ENCODE data around the gene PLEKHJ1. TPM values are rescaled to one million over a fixed set of nuclear protein-coding genes. Genes with fewer than 3 reads are reported as not detected.

Gene PLEKHJ1
- total RNA-seq, 2 experiments from 2014 or later: 69.8 to 71.3 TPM

DNA sequence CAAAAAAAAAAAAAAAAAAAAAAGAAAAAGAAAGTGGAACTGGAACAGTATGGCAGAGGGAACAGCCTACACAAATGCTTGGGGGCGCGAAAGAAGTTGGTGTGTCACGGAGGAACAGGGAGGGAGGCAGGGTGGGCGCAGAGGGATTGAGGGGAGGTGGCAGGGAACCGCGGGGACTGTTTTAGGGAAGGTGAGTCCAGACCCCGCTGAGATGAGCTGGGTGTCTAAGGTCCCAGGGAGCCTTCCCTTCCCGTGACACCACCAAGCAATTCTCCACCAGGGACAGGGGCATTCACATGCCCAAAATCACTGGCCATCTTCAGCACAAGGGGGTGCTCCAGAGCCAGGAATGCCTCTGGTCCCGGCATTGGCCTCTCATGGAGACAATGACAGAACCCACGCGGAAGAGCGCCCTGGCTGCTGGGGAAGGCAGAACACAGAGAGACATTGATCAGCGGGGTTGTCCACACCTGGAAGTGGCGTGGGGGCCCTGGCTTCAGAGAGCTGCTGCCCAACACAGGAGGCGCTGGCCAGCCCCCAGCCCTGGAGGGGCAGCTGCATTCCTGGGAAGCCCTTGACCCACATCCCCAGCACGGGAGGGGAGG lies 38.9 kb upstream of the PLEKHJ1 start:
- Mint-ChIP-seq H3K27me3 (no peaks in the 10 kb centered on the region), H3K4me3 (no peak overlapping the region), H3K4me1 (peaks cover 26% of the 10 kb centered on the region), H3K36me3 (peaks cover 23% of the 10 kb centered on the region), H3K9me3 (no peaks in the 10 kb centered on the region), H3K27ac (peak overlapping the region; percentile 24)
- POLR2A ChIA-PET: interaction anchor here (0.6 to 7.3 kb wide), 5 partner anchors 9 to 39 kb away, joined by 3 to 71 read pairs (median 4); partner anchors contain the start of gene PLEKHJ1
- no peak for ATAC-seq (ENCODE audit: low read depth)
- peak; percentile 65 for DNase-seq

DNA sequence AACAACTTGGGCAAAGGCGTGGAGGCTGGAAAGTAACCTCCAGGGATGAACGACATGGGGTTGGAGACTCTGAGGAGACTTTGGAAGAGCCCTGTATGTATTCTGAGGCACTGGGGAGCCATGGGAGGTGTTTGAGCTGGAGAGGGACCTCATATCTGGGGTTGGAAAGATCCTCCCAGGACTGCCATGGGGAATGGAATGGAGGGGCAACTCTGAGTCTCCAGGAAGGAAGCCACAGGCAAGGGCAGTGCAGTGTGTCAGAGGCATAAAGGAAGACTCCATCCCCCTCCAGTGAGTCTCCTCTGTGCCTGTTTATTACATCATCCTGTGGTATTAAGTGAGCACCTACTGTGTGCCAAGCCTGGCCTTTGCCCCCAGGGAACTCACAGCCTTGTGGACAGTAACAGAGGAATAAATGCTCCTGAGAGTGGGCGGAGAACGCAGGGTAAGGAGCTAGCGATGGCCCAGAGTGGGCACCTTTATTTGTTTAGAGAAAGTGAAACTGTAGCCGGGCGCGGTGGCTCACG lies 38.1 kb upstream of the PLEKHJ1 start:
- peaks cover 26% of the 10 kb centered on the region for H3K4me1 Mint-ChIP-seq
- peak overlapping the region; percentile 92 for H3K27ac Mint-ChIP-seq
- DNase-seq (no peak), ATAC-seq (ENCODE audit: low read depth) (no peak)
- peak overlapping the region; percentile 80 for H3K4me3 Mint-ChIP-seq
- H3K36me3 Mint-ChIP-seq: peaks cover 25% of the 10 kb centered on the region
- POLR2A ChIA-PET: interaction anchor here (0.6 to 7.3 kb wide), 8 partner anchors 10 to 116 kb away, joined by 3 to 71 read pairs (median 4); partner anchors contain the start of gene PLEKHJ1
- no peaks in the 10 kb centered on the region for H3K27me3 Mint-ChIP-seq
- H3K9me3 Mint-ChIP-seq: no peaks in the 10 kb centered on the region

DNA sequence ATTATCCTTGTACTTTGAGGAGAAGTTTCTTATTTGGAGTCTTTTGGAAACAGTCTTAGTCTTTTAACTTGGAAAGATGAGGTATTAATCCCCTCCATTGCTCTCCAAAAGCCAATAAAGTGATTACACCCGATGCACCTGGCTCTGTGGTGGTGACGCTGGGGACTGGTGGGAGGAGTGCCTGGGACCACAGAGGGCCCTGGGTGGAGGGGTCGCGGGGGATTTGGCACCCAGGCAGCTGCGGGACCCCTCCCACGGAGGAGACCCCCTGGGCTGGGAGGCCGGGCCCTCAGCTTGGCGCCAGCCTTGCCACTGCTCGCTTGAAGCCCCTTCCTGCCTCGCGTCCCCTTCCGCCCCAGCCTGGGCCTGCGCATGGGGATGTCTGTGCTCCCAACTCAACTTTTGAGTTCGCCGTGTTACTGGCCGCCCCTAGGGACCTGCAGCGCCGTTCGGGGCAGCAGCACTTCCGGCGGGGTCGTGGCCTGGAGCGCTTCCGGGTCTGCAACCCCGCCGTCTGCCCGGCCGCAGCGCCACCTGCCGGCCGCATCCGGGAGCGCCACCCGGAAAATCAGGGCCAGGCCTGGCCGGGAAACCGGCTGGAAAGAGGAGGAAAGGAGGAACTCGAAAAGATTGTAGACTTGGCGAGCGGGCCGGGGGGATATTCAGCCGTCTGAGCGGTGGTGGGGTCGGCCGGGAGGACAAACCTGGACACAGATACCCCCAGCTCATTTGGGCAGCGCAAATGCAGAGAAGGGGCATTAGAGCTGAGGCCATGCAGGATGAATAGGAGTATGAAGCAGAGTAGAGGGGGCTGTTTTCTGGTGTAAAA lies 37.4 kb upstream of the PLEKHJ1 start:
- Mint-ChIP-seq H3K4me3 (peak overlapping the region; percentile 80), H3K36me3 (peaks cover 25% of the 10 kb centered on the region), H3K27ac (peak overlapping the region; percentile 92), H3K9me3 (no peaks in the 10 kb centered on the region), H3K4me1 (peaks cover 27% of the 10 kb centered on the region), H3K27me3 (no peaks in the 10 kb centered on the region)
- ATAC-seq (ENCODE audit: low read depth): peak; percentile 67
- POLR2A ChIA-PET: interaction anchor here (0.5 to 7.3 kb wide), 8 partner anchors 13 to 194 kb away, joined by 3 to 71 read pairs (median 4); partner anchors contain the start of genes AMH, JSRP1 and PLEKHJ1
- peak; percentile 92 for DNase-seq

DNA sequence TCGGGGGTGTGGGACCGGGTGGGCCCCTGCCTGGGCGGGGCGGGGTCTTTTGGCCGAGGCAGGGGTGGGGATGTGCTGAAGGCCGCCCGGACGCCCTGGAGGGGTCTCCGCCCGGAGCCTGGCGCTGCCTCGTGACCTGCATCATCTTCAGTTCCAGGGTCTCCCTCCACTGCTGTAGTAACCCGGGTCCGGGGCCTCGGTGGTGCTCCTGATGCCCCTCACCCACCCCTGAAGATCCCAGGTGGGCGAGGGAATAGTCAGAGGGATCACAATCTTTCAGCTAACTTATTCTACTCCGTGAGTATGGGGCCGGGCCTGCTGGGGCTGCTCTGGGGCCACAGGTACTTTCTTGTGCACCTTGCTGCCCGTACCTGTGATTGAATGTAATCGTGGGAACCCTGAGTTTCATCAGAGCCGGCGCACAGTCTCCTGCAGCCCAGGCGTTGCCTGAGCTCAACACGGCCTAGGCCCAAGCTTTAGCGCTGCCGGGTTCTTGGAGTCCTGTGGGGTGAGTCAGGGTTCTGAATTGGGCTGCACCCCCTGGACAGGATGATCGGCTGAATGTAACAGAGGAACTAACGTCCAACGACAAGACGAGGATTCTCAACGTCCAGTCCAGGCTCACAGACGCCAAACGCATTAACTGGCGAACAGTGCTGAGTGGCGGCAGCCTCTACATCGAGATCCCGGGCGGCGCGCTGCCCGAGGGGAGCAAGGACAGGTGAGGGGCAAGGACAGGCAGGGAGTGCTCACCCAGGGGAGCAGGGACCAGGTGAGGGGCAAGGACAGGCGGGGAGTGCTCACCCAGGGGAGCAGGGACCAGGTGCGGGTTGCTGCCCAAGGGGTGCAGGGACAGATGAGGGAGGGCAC lies 35.3 kb upstream of the PLEKHJ1 start:
- Mint-ChIP-seq H3K9me3 (no peaks in the 10 kb centered on the region), H3K4me3 (peak overlapping the region; percentile 90), H3K36me3 (peaks cover 25% of the 10 kb centered on the region), H3K27me3 (no peaks in the 10 kb centered on the region), H3K27ac (peak overlapping the region; percentile 88), H3K4me1 (peaks cover 34% of the 10 kb centered on the region)
- POLR2A ChIA-PET: interaction anchor here (0.6 to 7.3 kb wide), 13 partner anchors 10 to 764 kb away, joined by 3 to 71 read pairs (median 4); partner anchors contain the start of genes GADD45B, JSRP1, LSM7 and MBD3
- peak; percentile 0 for ATAC-seq (ENCODE audit: low read depth)
- peak; percentile 52 for DNase-seq

DNA sequence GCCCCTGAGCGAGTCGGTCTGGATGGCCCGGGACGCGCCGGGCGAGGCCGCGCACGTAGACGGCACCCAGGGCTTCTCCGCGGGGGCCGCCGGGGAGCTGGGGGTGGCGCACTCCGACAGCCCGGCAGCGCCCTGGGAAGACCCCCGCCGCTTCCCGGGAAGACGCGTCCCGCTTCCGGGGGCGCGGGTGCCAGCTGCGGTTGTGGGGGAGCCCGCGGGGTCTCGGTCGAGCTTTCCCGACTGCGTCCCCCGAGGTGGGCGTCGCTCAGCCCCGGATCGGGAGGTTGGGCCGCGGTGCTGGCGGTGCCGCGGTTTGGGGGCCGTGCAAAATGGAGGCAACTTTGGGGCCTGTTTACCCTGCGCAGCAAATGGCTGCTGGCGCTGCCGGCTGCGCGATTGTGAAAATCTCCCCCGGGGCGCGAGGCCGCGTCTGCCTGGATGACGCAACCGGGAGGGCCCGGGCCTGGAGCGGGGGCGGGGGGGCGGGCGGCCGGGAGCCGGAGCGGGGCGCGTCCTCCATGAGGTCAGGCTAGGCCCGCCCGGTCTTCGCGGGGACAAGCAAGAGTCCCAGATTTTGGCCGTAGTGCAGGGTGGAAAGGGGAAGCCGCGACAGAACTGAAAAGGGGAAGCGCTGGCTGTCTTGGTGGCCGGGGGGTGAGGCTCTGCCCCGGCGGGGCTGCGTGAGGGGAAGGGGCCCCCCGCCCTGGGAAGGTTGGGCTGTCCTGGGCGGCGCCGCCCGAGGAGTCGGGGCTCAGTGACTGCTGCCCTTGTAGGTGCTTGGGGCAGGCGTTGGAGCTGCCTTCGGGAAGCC lies 34.5 kb upstream of the PLEKHJ1 start:
- Mint-ChIP-seq H3K4me1 (peaks cover 36% of the 10 kb centered on the region), H3K27me3 (no peaks in the 10 kb centered on the region)

DNA sequence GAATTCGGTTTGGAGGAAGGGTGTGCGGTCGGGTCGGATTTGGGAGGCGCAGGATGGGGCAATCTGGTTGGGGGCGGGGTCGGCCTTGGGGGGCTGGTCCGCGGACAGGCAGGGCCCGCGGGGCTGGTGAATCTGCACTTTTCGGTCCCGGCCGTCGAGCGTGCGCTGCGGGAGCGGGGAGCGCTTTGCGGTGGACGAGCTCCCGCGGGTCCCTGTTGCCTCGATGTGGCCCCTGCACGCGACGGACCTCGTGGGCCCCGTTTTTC lies 34.0 kb upstream of the PLEKHJ1 start:
- H3K4me3 Mint-ChIP-seq: peak overlapping the region; percentile 90
- H3K4me1 Mint-ChIP-seq: peaks cover 35% of the 10 kb centered on the region
- POLR2A ChIA-PET: interaction anchor here (0.6 to 7.3 kb wide), 12 partner anchors 9 to 372 kb away, joined by 3 to 71 read pairs (median 5); partner anchors contain the start of genes AMH, AP3D1, GADD45B and JSRP1
- no peaks in the 10 kb centered on the region for H3K27me3 Mint-ChIP-seq
- DNase-seq: peak; percentile 59
- no peaks in the 10 kb centered on the region for H3K9me3 Mint-ChIP-seq
- ATAC-seq (ENCODE audit: low read depth): no peak
- H3K27ac Mint-ChIP-seq: peak overlapping the region; percentile 92
- H3K36me3 Mint-ChIP-seq: peaks cover 24% of the 10 kb centered on the region

More for the DNA sequence above, 34.5 kb upstream of the PLEKHJ1 start:
- Mint-ChIP-seq H3K4me3 (peak overlapping the region; percentile 90), H3K36me3 (peaks cover 25% of the 10 kb centered on the region), H3K27ac (peak overlapping the region; percentile 69), H3K9me3 (no peaks in the 10 kb centered on the region)
- peak; percentile 6 for ATAC-seq (ENCODE audit: low read depth)
- DNase-seq: peak; percentile 75
- POLR2A ChIA-PET: interaction anchor here (0.6 to 7.3 kb wide), 16 partner anchors 9 to 373 kb away, joined by 3 to 71 read pairs (median 4); partner anchors contain the start of genes AMH, AP3D1, GADD45B and JSRP1

DNA sequence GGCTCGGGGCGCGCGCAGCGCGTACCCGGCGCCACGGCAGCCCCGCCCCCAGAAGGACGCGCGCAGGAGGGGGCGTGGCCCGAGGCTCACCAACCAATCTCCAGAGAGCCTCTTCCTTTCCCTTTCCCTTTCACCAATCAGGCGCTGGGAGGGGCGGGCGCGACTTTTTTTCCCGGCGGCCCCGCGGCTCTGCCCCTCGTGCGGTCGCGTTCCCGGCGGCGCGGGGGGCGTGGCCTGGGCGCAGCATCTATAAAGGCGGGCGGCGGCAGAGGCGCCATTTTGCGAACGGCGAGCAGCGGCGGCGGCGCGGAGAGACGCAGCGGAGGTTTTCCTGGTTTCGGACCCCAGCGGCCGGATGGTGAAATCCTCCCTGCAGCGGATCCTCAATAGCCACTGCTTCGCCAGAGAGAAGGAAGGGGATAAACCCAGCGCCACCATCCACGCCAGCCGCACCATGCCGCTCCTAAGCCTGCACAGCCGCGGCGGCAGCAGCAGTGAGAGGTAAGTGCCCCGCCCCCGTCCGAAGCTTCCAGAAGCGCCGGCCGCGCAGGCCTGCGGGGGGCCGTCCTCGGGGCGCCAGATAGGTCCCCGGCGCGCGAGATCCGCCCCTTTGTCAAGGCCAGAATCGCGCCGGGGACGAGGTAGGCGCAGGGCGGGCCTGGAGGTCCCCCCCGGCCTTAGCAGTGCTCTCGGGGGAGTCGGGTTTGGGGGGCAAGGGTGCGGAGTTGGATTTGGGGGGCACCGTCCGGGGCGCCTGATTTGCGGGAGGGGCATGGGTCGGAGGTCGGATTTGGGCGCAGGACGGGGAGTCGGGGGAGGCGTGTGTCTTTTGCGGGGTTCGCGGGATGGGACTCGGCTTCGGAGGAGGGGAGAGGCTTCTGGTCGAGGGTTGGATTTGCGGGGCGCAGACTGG lies 33.4 kb upstream of the PLEKHJ1 start:
- Mint-ChIP-seq H3K9me3 (no peaks in the 10 kb centered on the region), H3K27me3 (no peaks in the 10 kb centered on the region), H3K36me3 (peaks cover 22% of the 10 kb centered on the region), H3K27ac (peak overlapping the region; percentile 92), H3K4me3 (peak overlapping the region; percentile 90), H3K4me1 (peaks cover 32% of the 10 kb centered on the region)
- ATAC-seq (ENCODE audit: low read depth) (peak; percentile 67), DNase-seq (peak; percentile 100)
- POLR2A ChIA-PET: interaction anchor here (0.9 to 7.3 kb wide), 10 partner anchors 8 to 207 kb away, joined by 3 to 71 read pairs (median 8); partner anchors contain the start of genes AMH, AP3D1, GADD45B and JSRP1

DNA sequence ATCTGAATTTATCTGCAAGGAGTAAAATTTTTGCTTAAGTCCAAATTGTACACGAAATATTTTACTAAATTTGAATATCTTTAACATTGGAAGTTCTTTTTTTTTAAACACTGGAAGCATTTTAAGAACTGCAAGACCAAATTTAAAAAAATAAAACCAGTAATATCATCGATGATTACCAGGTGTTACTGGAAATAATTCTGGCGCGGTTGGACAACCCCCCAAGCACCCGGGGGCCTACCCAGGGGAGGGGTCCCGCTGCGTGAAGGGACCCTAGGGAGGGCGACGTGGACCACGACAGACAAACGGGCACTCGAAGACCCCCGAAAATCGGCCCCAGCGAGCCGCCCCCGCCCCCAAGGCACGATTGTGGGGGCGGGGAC lies 32.7 kb upstream of the PLEKHJ1 start:
- H3K9me3 Mint-ChIP-seq: no peaks in the 10 kb centered on the region
- POLR2A ChIA-PET: interaction anchor here (1.7 to 7.3 kb wide), 3 partner anchors 10 to 30 kb away, joined by 10 to 71 read pairs (median 31); partner anchors contain the start of gene JSRP1
- no peaks in the 10 kb centered on the region for H3K27me3 Mint-ChIP-seq
- H3K4me1 Mint-ChIP-seq: peaks cover 26% of the 10 kb centered on the region
- peaks cover 15% of the 10 kb centered on the region for H3K36me3 Mint-ChIP-seq
- DNase-seq: no peak
- H3K4me3 Mint-ChIP-seq: peak overlapping the region; percentile 90
- H3K27ac Mint-ChIP-seq: peak overlapping the region; percentile 92
- no peak for ATAC-seq (ENCODE audit: low read depth)

DNA sequence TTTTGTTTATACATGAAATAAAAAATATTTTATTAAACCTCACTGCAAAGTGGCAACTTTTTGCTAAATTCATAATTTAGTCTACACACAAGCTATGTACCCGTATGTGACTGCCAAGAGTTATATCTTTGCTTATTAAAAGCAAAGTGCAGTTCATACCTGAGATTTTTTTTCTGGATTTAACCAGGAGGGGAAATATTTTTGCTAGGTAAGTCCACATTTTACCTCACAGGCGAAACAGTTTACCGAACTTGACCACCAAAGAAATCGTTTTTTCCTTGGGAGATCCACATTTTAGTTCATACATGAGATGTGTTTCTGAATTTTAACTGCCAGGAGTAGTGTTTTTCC lies 32.3 kb upstream of the PLEKHJ1 start:
- H3K27me3 Mint-ChIP-seq: no peaks in the 10 kb centered on the region

DNA sequence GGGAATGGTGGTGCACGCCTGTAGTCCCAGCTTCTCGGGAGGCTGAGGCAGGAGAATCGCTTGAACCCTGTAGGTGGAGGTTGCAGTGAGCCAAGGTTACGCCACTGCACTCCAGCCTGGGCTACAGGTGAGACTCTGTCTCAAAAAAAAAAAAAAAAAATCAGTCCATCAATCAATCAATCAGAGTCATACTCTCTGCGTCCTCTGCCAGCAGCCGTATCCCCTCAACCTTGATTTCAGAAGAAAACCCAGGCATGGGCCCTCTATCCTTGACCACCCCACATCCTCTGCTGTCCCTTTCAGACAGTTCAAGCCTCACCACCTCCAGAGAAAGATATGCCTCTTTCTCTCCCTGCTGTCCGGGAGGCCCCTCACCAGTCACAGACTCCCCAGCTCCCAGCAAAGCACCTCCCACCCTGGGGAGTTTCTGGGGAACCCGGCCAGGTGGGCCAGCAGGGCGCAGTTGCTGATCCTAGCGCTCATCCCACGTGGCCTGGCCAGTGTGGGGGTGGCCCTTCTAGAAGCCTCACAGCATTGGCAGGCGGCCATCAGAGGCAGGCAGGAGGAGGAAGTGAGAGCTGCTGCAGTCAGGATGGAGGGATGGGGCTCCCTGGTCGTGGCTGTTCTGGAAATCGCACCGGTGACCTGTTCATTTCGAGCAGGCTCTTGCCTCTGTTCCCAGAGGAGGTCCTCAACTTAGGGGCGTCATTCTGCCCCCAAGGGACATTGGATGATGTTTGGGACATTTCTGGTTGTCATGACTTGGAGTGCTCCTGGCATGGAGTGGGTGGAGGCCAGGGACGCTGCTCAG lies 30.3 kb upstream of the PLEKHJ1 start:
- Mint-ChIP-seq H3K36me3 (peaks cover 4% of the 10 kb centered on the region), H3K27ac (peak overlapping the region; percentile 57), H3K4me1 (peaks cover 14% of the 10 kb centered on the region), H3K4me3 (no peak overlapping the region), H3K27me3 (no peaks in the 10 kb centered on the region), H3K9me3 (no peaks in the 10 kb centered on the region)
- ATAC-seq (ENCODE audit: low read depth) (no peak), DNase-seq (no peak)
- POLR2A ChIA-PET: interaction anchor here (0.6 to 2.2 kb wide), 4 partner anchors 8 to 917 kb away, joined by 3 to 7 read pairs (median 6); no protein-coding TSS in a partner anchor

More for the DNA sequence above, 32.3 kb upstream of the PLEKHJ1 start:
- DNase-seq (no peak), ATAC-seq (ENCODE audit: low read depth) (no peak)
- H3K36me3 Mint-ChIP-seq: peaks cover 12% of the 10 kb centered on the region
- H3K27ac Mint-ChIP-seq: peak overlapping the region; percentile 61
- peak overlapping the region; percentile 90 for H3K4me3 Mint-ChIP-seq
- POLR2A ChIA-PET: interaction anchor here (1.7 to 7.3 kb wide), 3 partner anchors 10 to 30 kb away, joined by 10 to 71 read pairs (median 31); partner anchors contain the start of gene JSRP1
- H3K9me3 Mint-ChIP-seq: no peaks in the 10 kb centered on the region
- H3K4me1 Mint-ChIP-seq: peaks cover 22% of the 10 kb centered on the region
